ENCODE measurements around the gene C1orf167. TPM values are rescaled to one million over a fixed set of nuclear protein-coding genes. Genes with fewer than 3 reads are reported as not detected.

Gene C1orf167
- polyA plus RNA-seq, 1 of the 3 experiments (the other 2 are of a cell fraction) = 0.10 TPM

GRCh38 chr1:11828511-11828910, 66.5 kb downstream of the C1orf167 start (continued):
- TF ChIP-seq TEAD4 (IDR thresholded peaks at IDR 0.05; ENCODE audit: borderline replicate concordance, insufficient read depth) = no peak
- no peak for TF ChIP-seq CTCF (IDR thresholded peaks at IDR 0.05)
- no peak for TF ChIP-seq NFIC (IDR thresholded peaks at IDR 0.05; ENCODE audit: borderline replicate concordance)
- no peak for TF ChIP-seq IRF3 (IDR thresholded peaks at IDR 0.05; ENCODE audit: low read depth, low read length)
- TF ChIP-seq RAD21 (IDR thresholded peaks at IDR 0.05; ENCODE audit: low read length) = no peak
- TF ChIP-seq MAX (IDR thresholded peaks at IDR 0.05; ENCODE audit: low read depth) = no peak
- TF ChIP-seq RFX5 (IDR thresholded peaks at IDR 0.05; ENCODE audit: low read length) = no peak
- no peak for TF ChIP-seq SIN3A (IDR thresholded peaks at IDR 0.05; ENCODE audit: borderline replicate concordance, low read depth, low read length)
- TF ChIP-seq FOXJ3 (CRISPR knock-in tag; IDR thresholded peaks at IDR 0.05) = no peak

- CTCF ChIA-PET = interaction anchor here (0.7 to 1.1 kb wide), 4 partner anchors 13 to 76 kb away, joined by 3 to 4 read pairs (median 3); no protein-coding TSS in a partner anchor
- POLR2A ChIA-PET = no interaction called here
- 90% methylated on average over 9 of the region's 9 CpGs for WGBS (ENCODE audit: low lambda C conversion rate)
Observed at GRCh38 chr1:11831945-11832725, 70.1 kb downstream of the C1orf167 start.

More at GRCh38 chr1:11831945-11832725, 70.1 kb downstream of the C1orf167 start:
- Histone ChIP-seq H3K27me3 (ENCODE audit: insufficient read depth) (no peaks in the 10 kb centered on the region), H2AFZ (ENCODE audit: low read depth) (no peak overlapping the region), H4K20me1 (ENCODE audit: insufficient read depth) (no peaks in the 10 kb centered on the region), H3K9me2 (no peaks in the 10 kb centered on the region), H3F3A (replicated peaks; ENCODE audit: insufficient read depth) (no peaks in the 10 kb centered on the region), H3K79me2 (ENCODE audit: insufficient read depth) (no peaks in the 10 kb centered on the region), H3K9me3 (no peaks in the 10 kb centered on the region), H3K4me1 (ENCODE audit: control insufficient read depth in 1 of 2, insufficient read depth in 2 of 2, low read depth in 1 of 2, low read length in 1 of 2) (no peaks in the 10 kb centered on the region), H3K9ac (no peak overlapping the region), H3K4me3 (ENCODE audit: low read depth in 2 of 2, low read length in 1 of 2) (no peak overlapping the region), H3K36me3 (replicated peaks in 1 of 2; ENCODE audit: control insufficient read depth in 1 of 2, insufficient read depth in 2 of 2, low read length in 1 of 2) (peaks cover 28 to 78% of the 10 kb centered on the region in 2 experiments), H3K4me2 (no peak overlapping the region), H3K27ac (ENCODE audit: low read depth in 2 of 2, low read length in 1 of 2) (no peak overlapping the region)
- DNase-seq = no peak
- TF ChIP-seq EZH2phosphoT487 (IDR thresholded peaks at IDR 0.05; ENCODE audit: borderline replicate concordance, low read depth) (no peak), POLR2AphosphoS5 (IDR thresholded peaks at IDR 0.05; ENCODE audit: low read depth, low read length) (no peak), RAD21 (IDR thresholded peaks at IDR 0.05; ENCODE audit: low read length) (no peak), GATA2 (CRISPR knock-in tag; IDR thresholded peaks at IDR 0.05) (no peak), FOXJ3 (CRISPR knock-in tag; IDR thresholded peaks at IDR 0.05) (no peak), RFX5 (IDR thresholded peaks at IDR 0.05; ENCODE audit: low read length) (no peak), TAF1 (IDR thresholded peaks at IDR 0.05; ENCODE audit: borderline replicate concordance, low read depth, low read length) (no peak), RCOR1 (IDR thresholded peaks at IDR 0.05; ENCODE audit: low read length) (no peak), YY1 (IDR thresholded peaks at IDR 0.05; ENCODE audit: low read depth) (no peak), TEAD4 (IDR thresholded peaks at IDR 0.05; ENCODE audit: borderline replicate concordance, insufficient read depth) (no peak), ELF1 (IDR thresholded peaks at IDR 0.05) (no peak), NRF1 (IDR thresholded peaks at IDR 0.05; ENCODE audit: low read depth, low read length) (no peak), MEF2A (IDR thresholded peaks at IDR 0.05; ENCODE audit: borderline replicate concordance, low read depth) (no peak), USF1 (IDR thresholded peaks at IDR 0.05; ENCODE audit: borderline replicate concordance, low read depth) (no peak), SMC3 (IDR thresholded peaks at IDR 0.05; ENCODE audit: low read depth, low read length) (no peak), TCF12 (IDR thresholded peaks at IDR 0.05) (no peak), PBX3 (IDR thresholded peaks at IDR 0.05) (no peak), USF2 (IDR thresholded peaks at IDR 0.05; ENCODE audit: borderline replicate concordance, low read depth, low read length) (no peak), FOXM1 (IDR thresholded peaks at IDR 0.05; ENCODE audit: low read depth) (no peak), GABPA (IDR thresholded peaks at IDR 0.05; ENCODE audit: low read depth) (no peak)

All from SK-N-SH (cell line).